ENCODE data around the gene PER2. TPM values are rescaled to one million over a fixed set of nuclear protein-coding genes. Genes with fewer than 3 reads are reported as not detected.
A peak's percentile ranks its signal among the peaks of the same experiment; 100 is the strongest.

PER2 gene
- total RNA-seq, 1 experiment from 2014 or later: 23.3 TPM

DNA sequence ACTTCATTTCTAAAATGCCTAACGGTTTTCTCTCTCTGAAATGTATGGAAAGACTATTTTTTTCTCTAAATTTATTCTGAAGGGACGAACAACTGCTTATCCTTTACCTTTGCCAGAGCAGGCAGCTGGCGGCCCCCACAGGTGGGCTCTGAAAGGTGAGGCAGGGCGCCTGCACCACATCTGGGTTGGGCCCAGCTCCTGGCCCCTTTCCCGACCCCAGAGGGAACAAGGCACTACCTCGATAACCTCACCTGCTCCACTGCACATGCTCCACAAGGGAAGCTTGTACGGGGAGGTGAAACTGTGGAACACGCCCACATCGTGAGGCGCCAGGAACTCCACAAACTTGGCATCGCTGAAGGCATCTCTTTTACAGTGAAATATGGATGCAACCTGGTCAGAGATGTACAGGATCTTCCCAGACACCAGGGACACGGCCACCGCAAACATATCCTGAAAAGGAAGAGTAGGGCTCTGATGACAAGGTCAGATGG, 17.3 kb downstream of the PER2 start:
- Histone ChIP-seq H3K79me2 (ENCODE audit: low read length) (no peaks in the 10 kb centered on the region), H4K20me1 (ENCODE audit: insufficient read depth, low read depth, low read length) (no peaks in the 10 kb centered on the region), H3K27ac (ENCODE audit: low read length) (no peak overlapping the region), H3K9ac (ENCODE audit: low read length) (no peak overlapping the region), H3K27me3 (ENCODE audit: low read length) (no peaks in the 10 kb centered on the region), H3K4me3 (ENCODE audit: low read length) (no peak overlapping the region), H2AFZ (ENCODE audit: low read length) (no peak overlapping the region), H3K9me2 (replicated peaks; ENCODE audit: insufficient read depth, low read length) (no peaks in the 10 kb centered on the region), H3K9me3 (ENCODE audit: low read length) (no peaks in the 10 kb centered on the region), H3K4me2 (ENCODE audit: low read depth, low read length, poor library complexity, severe bottlenecking) (no peak overlapping the region), H3K4me1 (ENCODE audit: low read length) (no peaks in the 10 kb centered on the region), H3K36me3 (ENCODE audit: insufficient read depth, low read length) (peaks cover 22% of the 10 kb centered on the region)
- no peak for DNase-seq

- Histone ChIP-seq H3K4me2 (ENCODE audit: low read depth, low read length, poor library complexity, severe bottlenecking) (no peak overlapping the region), H3K9me3 (ENCODE audit: low read length) (no peaks in the 10 kb centered on the region), H3K27me3 (ENCODE audit: low read length) (no peaks in the 10 kb centered on the region), H3K4me1 (ENCODE audit: low read length) (no peaks in the 10 kb centered on the region), H3K36me3 (ENCODE audit: insufficient read depth, low read length) (peaks cover 22% of the 10 kb centered on the region), H3K9ac (ENCODE audit: low read length) (no peak overlapping the region), H3K79me2 (ENCODE audit: low read length) (no peaks in the 10 kb centered on the region), H2AFZ (ENCODE audit: low read length) (no peak overlapping the region), H3K27ac (ENCODE audit: low read length) (no peak overlapping the region), H3K4me3 (ENCODE audit: low read length) (no peak overlapping the region), H4K20me1 (ENCODE audit: insufficient read depth, low read depth, low read length) (no peaks in the 10 kb centered on the region), H3K9me2 (replicated peaks; ENCODE audit: insufficient read depth, low read length) (no peaks in the 10 kb centered on the region)
- DNase-seq: no peak
Measured at GRCh38 chr2:238270606-238271005, 17.8 kb downstream of the PER2 start.

- Histone ChIP-seq H2AFZ (ENCODE audit: low read length) (no peak overlapping the region), H3K4me1 (ENCODE audit: low read length) (no peaks in the 10 kb centered on the region), H3K4me2 (ENCODE audit: low read depth, low read length, poor library complexity, severe bottlenecking) (no peak overlapping the region), H3K9me3 (ENCODE audit: low read length) (no peaks in the 10 kb centered on the region), H3K9ac (ENCODE audit: low read length) (no peak overlapping the region), H3K79me2 (ENCODE audit: low read length) (no peaks in the 10 kb centered on the region), H3K36me3 (ENCODE audit: insufficient read depth, low read length) (peaks cover 20% of the 10 kb centered on the region), H3K9me2 (replicated peaks; ENCODE audit: insufficient read depth, low read length) (no peaks in the 10 kb centered on the region), H3K27me3 (ENCODE audit: low read length) (no peaks in the 10 kb centered on the region), H3K27ac (ENCODE audit: low read length) (no peak overlapping the region), H3K4me3 (ENCODE audit: low read length) (no peak overlapping the region), H4K20me1 (ENCODE audit: insufficient read depth, low read depth, low read length) (no peaks in the 10 kb centered on the region)
- DNase-seq: no peak
Measured at GRCh38 chr2:238269741-238270140, 18.7 kb downstream of the PER2 start.

DNA sequence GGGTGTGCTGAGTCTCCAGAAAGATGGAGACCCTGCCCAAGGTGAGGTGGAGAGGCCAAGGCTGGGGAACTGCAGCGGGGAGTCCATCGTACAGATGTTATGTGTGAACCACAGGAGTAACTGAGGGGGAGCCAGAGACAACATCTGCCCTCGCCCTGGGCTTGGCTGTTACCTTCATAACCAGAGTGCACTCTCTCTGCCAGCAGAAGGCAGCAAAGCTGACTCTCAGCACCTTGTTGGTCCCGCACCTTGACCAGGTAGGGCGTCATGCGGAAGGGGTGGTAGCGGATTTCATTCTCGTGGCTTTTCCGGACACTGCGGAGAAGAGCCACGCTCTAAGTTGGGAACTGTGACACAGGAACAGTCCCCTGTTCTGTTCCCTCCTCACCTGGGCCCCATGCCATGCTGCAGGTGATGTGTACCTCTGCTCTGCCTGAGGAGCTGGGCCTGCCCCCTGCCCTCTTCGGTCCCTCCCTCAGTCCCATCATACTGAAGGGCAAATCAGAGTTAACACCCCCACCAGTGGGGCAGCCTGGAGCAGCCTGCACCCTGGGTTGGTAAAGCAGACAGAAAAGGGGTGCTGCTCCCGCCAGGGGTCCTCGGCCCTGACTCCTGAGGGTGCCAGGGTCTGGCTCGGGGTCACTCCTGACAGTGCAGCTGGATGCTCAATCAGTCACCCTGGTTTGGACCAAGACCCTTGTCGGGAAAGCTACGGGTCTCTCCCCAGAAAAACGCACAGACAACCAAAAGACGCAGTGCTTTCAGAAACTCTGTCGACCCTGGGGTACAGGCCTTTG, 20.3 kb downstream of the PER2 start:
- Histone ChIP-seq H2AFZ (ENCODE audit: low read length) (no peak overlapping the region), H3K9me3 (ENCODE audit: low read length) (no peaks in the 10 kb centered on the region), H3K27ac (ENCODE audit: low read length) (no peak overlapping the region), H3K9ac (ENCODE audit: low read length) (no peak overlapping the region), H3K36me3 (ENCODE audit: insufficient read depth, low read length) (peaks cover 22% of the 10 kb centered on the region), H3K9me2 (replicated peaks; ENCODE audit: insufficient read depth, low read length) (no peaks in the 10 kb centered on the region), H3K4me1 (ENCODE audit: low read length) (no peaks in the 10 kb centered on the region), H3K4me3 (ENCODE audit: low read length) (no peak overlapping the region), H4K20me1 (ENCODE audit: insufficient read depth, low read depth, low read length) (no peaks in the 10 kb centered on the region), H3K27me3 (ENCODE audit: low read length) (no peaks in the 10 kb centered on the region), H3K4me2 (ENCODE audit: low read depth, low read length, poor library complexity, severe bottlenecking) (no peak overlapping the region), H3K79me2 (ENCODE audit: low read length) (no peaks in the 10 kb centered on the region)
- no peak for DNase-seq

DNA sequence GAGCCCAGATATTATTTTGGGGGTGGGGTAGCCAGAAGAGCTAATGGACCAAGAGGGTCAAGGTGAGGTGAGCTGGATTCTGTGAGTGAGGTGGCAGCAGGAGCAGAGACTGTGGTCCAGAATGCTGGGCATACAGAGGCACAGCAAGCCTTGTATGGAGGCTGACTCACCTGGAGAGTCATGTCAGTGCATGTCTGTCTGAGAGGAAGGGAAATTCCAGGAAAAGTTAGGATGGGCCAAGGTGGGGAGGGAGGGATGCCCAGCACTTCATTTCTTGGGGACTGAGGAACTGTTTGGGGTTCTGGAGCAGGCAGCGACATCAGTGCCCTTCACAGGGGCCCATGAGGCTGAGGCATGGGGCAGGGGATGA, 21.1 kb downstream of the PER2 start:
- Histone ChIP-seq H3K9me2 (replicated peaks; ENCODE audit: insufficient read depth, low read length) (no peaks in the 10 kb centered on the region), H3K27me3 (ENCODE audit: low read length) (no peaks in the 10 kb centered on the region), H3K27ac (ENCODE audit: low read length) (no peak overlapping the region), H4K20me1 (ENCODE audit: insufficient read depth, low read depth, low read length) (no peaks in the 10 kb centered on the region), H3K4me1 (ENCODE audit: low read length) (no peaks in the 10 kb centered on the region), H3K79me2 (ENCODE audit: low read length) (no peaks in the 10 kb centered on the region), H3K4me3 (ENCODE audit: low read length) (no peak overlapping the region), H2AFZ (ENCODE audit: low read length) (no peak overlapping the region), H3K4me2 (ENCODE audit: low read depth, low read length, poor library complexity, severe bottlenecking) (no peak overlapping the region), H3K9ac (ENCODE audit: low read length) (no peak overlapping the region), H3K9me3 (ENCODE audit: low read length) (no peaks in the 10 kb centered on the region), H3K36me3 (ENCODE audit: insufficient read depth, low read length) (peaks cover 18% of the 10 kb centered on the region)
- DNase-seq: no peak

- Histone ChIP-seq H3K9me3 (ENCODE audit: low read length) (no peaks in the 10 kb centered on the region), H3K4me2 (ENCODE audit: low read depth, low read length, poor library complexity, severe bottlenecking) (no peak overlapping the region), H3K4me1 (ENCODE audit: low read length) (no peaks in the 10 kb centered on the region), H4K20me1 (ENCODE audit: insufficient read depth, low read depth, low read length) (no peaks in the 10 kb centered on the region), H3K9ac (ENCODE audit: low read length) (no peak overlapping the region), H3K79me2 (ENCODE audit: low read length) (no peaks in the 10 kb centered on the region), H3K36me3 (ENCODE audit: insufficient read depth, low read length) (peaks cover 14% of the 10 kb centered on the region), H2AFZ (ENCODE audit: low read length) (no peak overlapping the region), H3K4me3 (ENCODE audit: low read length) (no peak overlapping the region), H3K27ac (ENCODE audit: low read length) (no peak overlapping the region), H3K9me2 (replicated peaks; ENCODE audit: insufficient read depth, low read length) (no peaks in the 10 kb centered on the region), H3K27me3 (ENCODE audit: low read length) (no peaks in the 10 kb centered on the region)
- DNase-seq: no peak
Measured at GRCh38 chr2:238265605-238266004, 22.8 kb downstream of the PER2 start.

- no peak overlapping the region for H2AFZ ChIP-seq (ENCODE audit: low read length)
- H3K4me3 ChIP-seq (ENCODE audit: low read length): no peak overlapping the region
- no peaks in the 10 kb centered on the region for H3K9me3 ChIP-seq (ENCODE audit: low read length)
- H3K4me2 ChIP-seq (ENCODE audit: low read depth, low read length, poor library complexity, severe bottlenecking): no peak overlapping the region
- no peaks in the 10 kb centered on the region for H3K9me2 ChIP-seq (replicated peaks; ENCODE audit: insufficient read depth, low read length)
- H4K20me1 ChIP-seq (ENCODE audit: insufficient read depth, low read depth, low read length): no peaks in the 10 kb centered on the region
- H3K36me3 ChIP-seq (ENCODE audit: insufficient read depth, low read length): peaks cover 14% of the 10 kb centered on the region
- no peaks in the 10 kb centered on the region for H3K27me3 ChIP-seq (ENCODE audit: low read length)
- no peaks in the 10 kb centered on the region for H3K79me2 ChIP-seq (ENCODE audit: low read length)
- H3K27ac ChIP-seq (ENCODE audit: low read length): no peak overlapping the region
- no peak overlapping the region for H3K9ac ChIP-seq (ENCODE audit: low read length)
- DNase-seq: no peak
- H3K4me1 ChIP-seq (ENCODE audit: low read length): no peaks in the 10 kb centered on the region
Measured at GRCh38 chr2:238264072-238264460, 24.3 kb downstream of the PER2 start.

DNA sequence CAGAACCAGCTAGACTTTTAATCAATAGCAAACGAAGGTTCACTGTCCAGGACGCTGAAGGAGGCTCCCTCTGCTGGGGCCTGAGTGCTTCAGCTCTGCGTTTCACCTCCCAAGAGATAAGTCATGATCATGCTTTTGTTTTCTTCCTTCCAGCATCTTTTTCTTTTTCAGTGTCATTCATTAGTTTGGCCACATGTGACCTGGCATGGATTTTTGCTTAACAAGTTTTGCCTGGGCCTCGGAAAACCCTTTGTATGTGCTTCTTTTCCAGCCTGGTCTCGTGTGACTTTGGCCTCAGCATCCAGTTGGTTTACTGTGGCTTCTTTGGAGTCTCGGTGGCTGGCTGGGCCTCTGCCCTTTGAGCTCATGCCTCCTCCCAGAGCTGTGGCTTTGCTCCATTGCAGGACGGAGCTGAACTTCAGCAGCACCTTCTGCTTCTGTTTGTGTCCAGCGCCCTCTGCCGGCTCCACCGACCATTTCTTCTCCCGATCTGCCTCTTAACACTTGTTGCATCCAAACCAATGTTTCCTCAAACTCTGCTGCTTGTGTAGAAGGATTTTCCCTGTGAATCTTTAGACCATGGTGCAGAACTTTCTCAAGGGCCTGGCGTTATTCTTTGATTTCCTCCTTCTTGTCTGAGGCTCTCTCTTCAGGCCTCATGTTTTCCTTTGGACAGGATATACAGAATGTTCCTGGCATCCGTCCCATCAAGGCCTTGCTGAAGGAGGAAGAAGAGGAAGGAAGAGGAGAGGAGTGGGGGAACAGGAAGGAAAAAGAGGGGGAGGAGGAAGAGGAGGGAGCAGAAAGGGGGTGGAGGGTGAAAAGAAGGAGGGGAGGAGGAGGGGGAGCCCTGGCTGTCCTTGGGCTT, 25.0 kb downstream of the PER2 start:
- no peak overlapping the region for H3K4me3 ChIP-seq (ENCODE audit: low read length)
- H3K9me3 ChIP-seq (ENCODE audit: low read length): no peaks in the 10 kb centered on the region
- no peaks in the 10 kb centered on the region for H4K20me1 ChIP-seq (ENCODE audit: insufficient read depth, low read depth, low read length)
- no peak overlapping the region for H3K9ac ChIP-seq (ENCODE audit: low read length)
- H3K4me1 ChIP-seq (ENCODE audit: low read length): no peaks in the 10 kb centered on the region
- H3K4me2 ChIP-seq (ENCODE audit: low read depth, low read length, poor library complexity, severe bottlenecking): no peak overlapping the region
- peaks cover 14% of the 10 kb centered on the region for H3K36me3 ChIP-seq (ENCODE audit: insufficient read depth, low read length)
- H3K79me2 ChIP-seq (ENCODE audit: low read length): no peaks in the 10 kb centered on the region
- no peaks in the 10 kb centered on the region for H3K27me3 ChIP-seq (ENCODE audit: low read length)
- DNase-seq: peak; percentile 78
- no peaks in the 10 kb centered on the region for H3K9me2 ChIP-seq (replicated peaks; ENCODE audit: insufficient read depth, low read length)
- H3K27ac ChIP-seq (ENCODE audit: low read length): no peak overlapping the region
- no peak overlapping the region for H2AFZ ChIP-seq (ENCODE audit: low read length)
